ENCODE measurements around the gene NR6A1.
A peak's percentile ranks its signal among the peaks of the same experiment; 100 is the strongest.

The NR6A1 gene

GRCh38 chr9:124658165-124659017, 112.7 kb downstream of the NR6A1 start (continued):
- TF ChIP-seq ZNF600 (tag by site-specific recombination; IDR thresholded peaks at IDR 0.05) = peak; percentile 62; the same call in 1 of the 2 replicates
- TF ChIP-seq GLI2 (tag by site-specific recombination; IDR thresholded peaks at IDR 0.05; ENCODE audit: borderline replicate concordance, low read depth) = no peak
- TF ChIP-seq ZNF692 (tag by site-specific recombination; IDR thresholded peaks at IDR 0.05) = peak; percentile 27; the same call in 1 of the 2 replicates
- TF ChIP-seq ZIC2 (tag by site-specific recombination; IDR thresholded peaks at IDR 0.05) = no peak
- TF ChIP-seq PRDM1 (tag by site-specific recombination; IDR thresholded peaks at IDR 0.05) = peak; percentile 7; the same call in 1 of the 2 replicates
- no peak for TF ChIP-seq SCRT1 (tag by site-specific recombination; IDR thresholded peaks at IDR 0.05; ENCODE audit: borderline replicate concordance)
- TF ChIP-seq ZNF37A (tag by site-specific recombination; IDR thresholded peaks at IDR 0.05) = no peak
- TF ChIP-seq ZNF239 (tag by site-specific recombination; IDR thresholded peaks at IDR 0.05) = no peak
- no peak for TF ChIP-seq ZNF670 (tag by site-specific recombination; IDR thresholded peaks at IDR 0.05; ENCODE audit: low read depth)
- no peak for TF ChIP-seq REST (tag by site-specific recombination; IDR thresholded peaks at IDR 0.05)
- no peak for TF ChIP-seq HOXA7 (CRISPR knock-in tag; IDR thresholded peaks at IDR 0.05; ENCODE audit: borderline replicate concordance)
- TF ChIP-seq ZSCAN5A (tag by site-specific recombination; IDR thresholded peaks at IDR 0.05) = no peak
- TF ChIP-seq ZNF362 (tag by site-specific recombination; IDR thresholded peaks at IDR 0.05) = peak; percentile 79
- peak; percentile 31; the same call in 1 of the 2 replicates for TF ChIP-seq SP7 (tag by site-specific recombination; IDR thresholded peaks at IDR 0.05)
- TF ChIP-seq ZXDB (tag by site-specific recombination; IDR thresholded peaks at IDR 0.05) = peak; percentile 89
- TF ChIP-seq ZNF660 (tag by site-specific recombination; IDR thresholded peaks at IDR 0.05) = peak; percentile 66
- peak; percentile 65; the same call in 1 of the 2 replicates for TF ChIP-seq ZNF449 (tag by site-specific recombination; IDR thresholded peaks at IDR 0.05)
- no peak for TF ChIP-seq ZNF416 (tag by site-specific recombination; IDR thresholded peaks at IDR 0.05)
- no peak for TF ChIP-seq ZNF214 (tag by site-specific recombination; IDR thresholded peaks at IDR 0.05; ENCODE audit: borderline replicate concordance)
- TF ChIP-seq ZNF366 (tag by site-specific recombination; conservative IDR thresholded peaks at IDR 0.05) = peak; percentile 93
- no peak for TF ChIP-seq KLF16 (tag by site-specific recombination; IDR thresholded peaks at IDR 0.05)

All from HEK293 (cell line).